Measurements from ENCODE around the gene TSGA10IP. TPM values are rescaled to one million over a fixed set of nuclear protein-coding genes. Genes with fewer than 3 reads are reported as not detected.

TSGA10IP gene
- total RNA-seq, 4 donors from 2014 or later = not detected

DNA sequence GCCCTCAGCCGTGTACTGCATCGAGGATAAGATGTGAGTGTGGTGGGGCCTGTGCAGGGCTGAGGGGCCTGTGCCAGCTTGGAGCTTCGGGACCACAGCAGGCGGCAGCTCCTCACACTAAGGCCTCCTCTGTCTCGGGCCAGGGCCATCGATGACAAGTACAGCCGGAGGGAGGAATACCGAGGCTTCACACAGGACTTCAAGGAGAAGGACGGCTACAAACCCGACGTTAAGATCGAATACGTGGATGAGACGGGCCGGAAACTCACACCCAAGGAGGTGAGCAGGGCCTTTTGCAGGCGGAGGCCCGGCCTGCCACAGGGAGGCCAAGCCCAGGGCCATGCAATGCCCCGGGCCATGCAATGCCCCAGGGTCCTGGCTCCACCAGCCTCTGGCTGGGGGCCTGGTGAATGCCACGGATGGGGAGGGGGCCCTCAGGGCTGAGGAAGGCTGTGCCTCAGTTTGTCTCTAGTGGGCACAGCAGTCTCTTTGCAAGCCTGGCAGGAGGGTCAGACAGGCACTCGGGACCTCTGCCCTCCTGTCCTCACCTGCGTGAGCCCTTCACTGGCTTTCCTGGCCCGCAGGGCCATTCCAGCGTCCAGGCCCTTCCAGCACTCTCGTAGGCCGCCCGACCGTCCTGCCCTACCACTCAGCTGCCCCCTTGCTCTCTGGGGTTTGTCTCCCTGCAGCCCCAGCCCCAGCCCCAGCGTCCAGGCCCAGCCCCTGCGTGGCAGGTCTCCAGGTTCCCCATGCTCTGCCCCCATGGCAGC lies 32.5 kb downstream of the TSGA10IP start:
- Histone ChIP-seq H3K27ac (no peak overlapping the region), H3K4me3 (no peak overlapping the region), H3K4me1 (no peaks in the 10 kb centered on the region), H3K36me3 (peaks cover 0 to 24% (median 7%) of the 10 kb centered on the region in 4 donors), H3K27me3 (no peaks in the 10 kb centered on the region), H3K9me3 (no peaks in the 10 kb centered on the region)
- DNase-seq = no peak
- WGBS, 2 donors (ENCODE audit: low coverage in 1 of 2) = 90 to 92% methylated on average over 5 to 29 of the region's 29 CpGs
- in situ Hi-C loops (cut with MboI; ENCODE audit: low pct_ligation_motif_present in 1 of 4, low pct_unique_long_range_greater_than_20kb in 1 of 4, low sequenced_read_pairs in 3 of 4) (loop anchor here (25.0 kb wide), 3 partner anchors 91 to 291 kb away; partner anchors contain the start of genes CCDC85B (in 2 of the 4), CTSW (in 2 of the 4), FIBP (in 2 of the 4) and KAT5 (in 2 of the 4)), intact Hi-C loops (cut with DNase I; ENCODE audit: low total_unique reads) (no loop called here)
- TF ChIP-seq, protein P1, sequence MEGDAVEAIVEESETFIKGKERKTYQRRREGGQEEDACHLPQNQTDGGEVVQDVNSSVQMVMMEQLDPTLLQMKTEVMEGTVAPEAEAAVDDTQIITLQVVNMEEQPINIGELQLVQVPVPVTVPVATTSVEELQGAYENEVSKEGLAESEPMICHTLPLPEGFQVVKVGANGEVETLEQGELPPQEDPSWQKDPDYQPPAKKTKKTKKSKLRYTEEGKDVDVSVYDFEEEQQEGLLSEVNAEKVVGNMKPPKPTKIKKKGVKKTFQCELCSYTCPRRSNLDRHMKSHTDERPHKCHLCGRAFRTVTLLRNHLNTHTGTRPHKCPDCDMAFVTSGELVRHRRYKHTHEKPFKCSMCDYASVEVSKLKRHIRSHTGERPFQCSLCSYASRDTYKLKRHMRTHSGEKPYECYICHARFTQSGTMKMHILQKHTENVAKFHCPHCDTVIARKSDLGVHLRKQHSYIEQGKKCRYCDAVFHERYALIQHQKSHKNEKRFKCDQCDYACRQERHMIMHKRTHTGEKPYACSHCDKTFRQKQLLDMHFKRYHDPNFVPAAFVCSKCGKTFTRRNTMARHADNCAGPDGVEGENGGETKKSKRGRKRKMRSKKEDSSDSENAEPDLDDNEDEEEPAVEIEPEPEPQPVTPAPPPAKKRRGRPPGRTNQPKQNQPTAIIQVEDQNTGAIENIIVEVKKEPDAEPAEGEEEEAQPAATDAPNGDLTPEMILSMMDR (IDR thresholded peaks at IDR 0.05) = no peak
- TF ChIP-seq POLR2A (IDR thresholded peaks at IDR 0.05) (no peak), POLR2AphosphoS5 (IDR thresholded peaks at IDR 0.05) (no peak), EP300 (IDR thresholded peaks at IDR 0.05; ENCODE audit: low read depth) (no peak)

DNA sequence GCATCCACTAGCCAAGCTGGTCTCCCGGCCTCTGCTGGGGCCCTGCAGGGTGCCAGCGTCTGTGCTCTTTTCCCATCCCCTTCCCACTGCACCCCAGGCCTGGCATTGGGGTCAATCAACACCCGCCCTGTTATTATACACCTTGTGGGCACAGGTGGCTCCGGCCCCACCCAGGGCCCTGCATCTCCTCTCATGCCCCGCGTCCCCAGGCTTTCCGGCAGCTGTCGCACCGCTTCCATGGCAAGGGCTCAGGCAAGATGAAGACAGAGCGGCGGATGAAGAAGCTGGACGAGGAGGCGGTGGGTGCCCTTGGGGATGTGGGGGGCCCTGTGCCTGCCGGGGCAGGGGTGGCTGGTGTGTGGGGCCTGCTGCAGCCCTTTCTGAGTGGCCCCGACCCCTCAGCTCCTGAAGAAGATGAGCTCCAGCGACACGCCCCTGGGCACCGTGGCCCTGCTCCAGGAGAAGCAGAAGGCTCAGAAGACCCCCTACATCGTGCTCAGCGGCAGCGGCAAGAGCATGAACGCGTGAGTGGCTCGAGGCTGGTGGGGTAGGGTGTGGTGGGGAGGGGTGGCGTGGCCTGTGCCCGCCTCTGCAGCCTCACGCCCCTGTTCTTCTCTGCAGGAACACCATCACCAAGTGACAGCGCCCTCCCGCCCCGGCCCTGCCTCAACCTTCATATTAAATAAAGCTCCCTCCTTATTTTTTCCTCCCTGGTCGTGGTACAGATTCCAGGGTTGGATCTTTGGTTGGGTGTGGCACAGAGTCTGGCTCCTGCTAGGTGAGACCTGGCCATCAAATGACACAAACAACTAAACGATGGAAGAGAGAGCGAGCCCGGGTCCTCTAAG lies 33.3 kb downstream of the TSGA10IP start:
- in situ Hi-C loops (cut with MboI; ENCODE audit: low pct_ligation_motif_present in 1 of 4, low pct_unique_long_range_greater_than_20kb in 1 of 4, low sequenced_read_pairs in 3 of 4) = loop anchor here (25.0 kb wide), 3 partner anchors 91 to 291 kb away; partner anchors contain the start of genes CCDC85B (in 2 of the 4), CTSW (in 2 of the 4), FIBP (in 2 of the 4) and KAT5 (in 2 of the 4)
- H3K4me3 ChIP-seq = no peak overlapping the region
- H3K4me1 ChIP-seq = no peaks in the 10 kb centered on the region
- no peak for TF ChIP-seq POLR2A (IDR thresholded peaks at IDR 0.05)
- no peak for TF ChIP-seq EP300 (IDR thresholded peaks at IDR 0.05; ENCODE audit: low read depth)
- TF ChIP-seq, protein P1 (IDR thresholded peaks at IDR 0.05) = no peak
- TF ChIP-seq POLR2AphosphoS5 (IDR thresholded peaks at IDR 0.05) = no peak
- H3K9me3 ChIP-seq = no peaks in the 10 kb centered on the region
- intact Hi-C loops (cut with DNase I; ENCODE audit: low total_unique reads) = no loop called here
- DNase-seq = no peak
- peaks cover 0 to 19% (median 7%) of the 10 kb centered on the region in 4 donors for H3K36me3 ChIP-seq
- no peaks in the 10 kb centered on the region for H3K27me3 ChIP-seq
- WGBS, 2 donors (ENCODE audit: low coverage in 1 of 2) = 85 to 91% methylated on average over 4 to 34 of the region's 34 CpGs
- no peak overlapping the region for H3K27ac ChIP-seq

GRCh38 chr11:65979261-65979759 lies 34.0 kb downstream of the TSGA10IP start:
- Histone ChIP-seq H3K27ac (no peak overlapping the region), H3K4me3 (no peak overlapping the region), H3K36me3 (peaks cover 0 to 16% (median 7%) of the 10 kb centered on the region in 4 donors), H3K9me3 (no peaks in the 10 kb centered on the region), H3K27me3 (no peaks in the 10 kb centered on the region), H3K4me1 (no peaks in the 10 kb centered on the region)
- 93% methylated on average over 10 of the region's 10 CpGs; no CpG with 5 or more reads in 1 of the 2 donors for WGBS, 2 donors (ENCODE audit: low coverage in 1 of 2)
- in situ Hi-C loops (cut with MboI; ENCODE audit: low pct_ligation_motif_present in 1 of 4, low pct_unique_long_range_greater_than_20kb in 1 of 4, low sequenced_read_pairs in 3 of 4) (loop anchor here (25.0 kb wide), 3 partner anchors 92 to 292 kb away; partner anchors contain the start of genes CCDC85B (in 2 of the 4), CTSW (in 2 of the 4), FIBP (in 2 of the 4) and KAT5 (in 2 of the 4)), intact Hi-C loops (cut with DNase I; ENCODE audit: low total_unique reads) (no loop called here)
- DNase-seq = no peak
- TF ChIP-seq POLR2AphosphoS5 (IDR thresholded peaks at IDR 0.05) (no peak), POLR2A (IDR thresholded peaks at IDR 0.05) (no peak), EP300 (IDR thresholded peaks at IDR 0.05; ENCODE audit: low read depth) (no peak)
- TF ChIP-seq, protein P1 (IDR thresholded peaks at IDR 0.05) = no peak
